HG03354 (cell line): Measurements from ENCODE around the gene COL23A1.
"Not testable (repeated sequence)": the region's sequence is repeated elsewhere in the genome, so short reads cannot be mapped to it uniquely, and the experiment has no call there.

ENCODE experiments used
- ATAC-seq: cut with Tn5 transposase; IDR thresholded peaks from one replicate; pipeline ENCODE4 v1.9.1; 2021; ENCODE audit warnings: mild to moderate bottlenecking; ENCODE audit not compliant: unreplicated experiment, poor library complexity, severe bottlenecking

COL23A1 gene

DNA sequence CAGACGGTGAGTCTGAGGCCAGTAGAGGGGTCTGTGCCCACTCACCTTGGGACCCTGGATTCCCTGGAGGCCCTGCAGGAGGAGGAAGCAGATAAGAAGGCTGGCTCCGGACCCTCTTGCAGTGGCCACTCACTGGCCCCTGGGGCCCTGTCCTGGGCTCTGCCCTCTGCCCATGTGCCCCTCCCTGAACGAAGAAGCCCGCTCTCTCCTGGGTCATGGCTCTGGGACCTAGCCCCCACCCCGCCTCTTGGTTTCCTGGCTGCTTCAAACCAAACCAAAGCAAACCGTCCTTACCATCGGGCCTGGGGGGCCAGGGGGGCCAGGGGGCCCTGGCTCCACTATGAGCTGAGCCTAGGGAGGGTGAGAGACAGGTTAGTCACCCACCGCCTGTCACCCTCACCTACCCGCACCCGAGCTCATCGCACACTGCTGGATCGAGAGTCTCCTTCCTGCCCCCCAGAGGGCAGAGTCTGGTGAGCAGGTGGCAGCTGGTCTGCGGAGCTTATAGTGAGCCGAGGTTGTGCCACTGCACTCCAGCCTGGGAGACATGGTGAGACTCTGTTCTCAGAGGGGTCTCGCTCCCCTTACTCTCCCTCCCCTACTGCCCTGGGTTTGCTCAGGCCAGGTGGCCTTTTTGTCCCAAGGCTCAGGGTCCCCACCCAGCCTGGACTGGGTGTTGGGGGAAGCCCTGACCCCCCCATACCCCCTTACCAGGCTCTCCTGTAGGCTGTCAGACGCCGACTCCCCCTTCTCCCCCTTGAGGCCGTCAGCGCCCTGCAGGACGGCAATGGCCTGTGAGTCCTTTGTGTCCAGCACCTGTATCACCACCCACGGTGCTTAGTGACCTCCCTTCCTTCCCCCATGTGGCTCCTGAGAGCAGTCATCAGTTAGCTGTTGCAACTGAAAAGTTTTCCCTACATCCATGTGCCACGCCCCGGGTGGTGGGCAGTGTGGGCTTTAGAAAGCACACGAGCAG is 342.4 kb downstream of the COL23A1 start:
- no peak for ATAC-seq

- no peak for ATAC-seq
Measured at GRCh38 chr5:178246624-178247279, 343.4 kb downstream of the COL23A1 start.

GRCh38 chr5:178245389-178245788 is 344.8 kb downstream of the COL23A1 start:
- no peak for ATAC-seq

GRCh38 chr5:178244576-178244975 is 345.6 kb downstream of the COL23A1 start:
- no peak for ATAC-seq

- ATAC-seq = no peak
Measured at GRCh38 chr5:178242416-178242815, 347.8 kb downstream of the COL23A1 start.

GRCh38 chr5:178241688-178242231 is 348.4 kb downstream of the COL23A1 start:
- no peak for ATAC-seq

DNA sequence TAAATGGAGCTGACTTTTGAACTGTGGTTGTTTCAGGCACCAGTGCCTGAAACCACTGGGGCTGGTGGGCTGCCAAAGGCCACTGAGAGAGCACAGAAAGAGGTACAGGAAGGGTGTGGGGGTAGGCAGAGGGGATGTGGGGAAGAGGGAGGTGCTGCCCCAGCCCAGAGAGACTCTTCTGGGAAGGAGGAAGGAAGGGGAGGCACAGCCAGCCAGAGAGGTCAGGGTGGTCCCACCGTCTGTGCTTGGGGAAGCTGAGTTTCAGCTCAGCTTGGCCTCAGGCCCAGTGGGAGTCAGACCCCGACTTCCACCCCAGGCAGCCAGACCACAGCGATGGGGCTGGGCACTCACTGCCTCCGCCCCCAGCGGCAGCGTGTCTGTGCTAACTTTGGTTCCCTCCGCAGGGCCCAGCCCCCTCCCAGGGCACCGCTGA is 348.9 kb downstream of the COL23A1 start:
- ATAC-seq = peak; percentile 38

DNA sequence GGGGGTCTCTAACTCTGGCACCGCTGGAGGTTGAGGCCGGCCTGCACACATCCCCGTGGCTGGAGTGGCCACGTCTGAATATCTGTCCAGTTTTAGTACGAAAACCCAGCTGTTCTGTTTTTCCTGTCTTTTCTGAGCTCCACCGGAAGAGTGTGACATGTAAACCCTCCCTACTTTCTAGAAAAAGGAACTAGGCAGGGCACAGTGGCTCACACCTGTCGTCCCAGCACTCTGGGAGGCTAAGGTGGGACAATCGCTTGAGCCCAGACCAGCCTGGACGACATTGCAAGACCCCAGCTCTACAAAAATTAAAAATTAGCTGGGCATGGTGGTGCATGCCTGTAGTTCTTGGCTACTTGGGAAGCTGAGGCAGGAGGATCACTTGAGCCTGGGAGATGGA is 349.4 kb downstream of the COL23A1 start:
- ATAC-seq = peak; percentile 42

- ATAC-seq = no peak
Measured at GRCh38 chr5:178240341-178240741, 349.9 kb downstream of the COL23A1 start.

DNA sequence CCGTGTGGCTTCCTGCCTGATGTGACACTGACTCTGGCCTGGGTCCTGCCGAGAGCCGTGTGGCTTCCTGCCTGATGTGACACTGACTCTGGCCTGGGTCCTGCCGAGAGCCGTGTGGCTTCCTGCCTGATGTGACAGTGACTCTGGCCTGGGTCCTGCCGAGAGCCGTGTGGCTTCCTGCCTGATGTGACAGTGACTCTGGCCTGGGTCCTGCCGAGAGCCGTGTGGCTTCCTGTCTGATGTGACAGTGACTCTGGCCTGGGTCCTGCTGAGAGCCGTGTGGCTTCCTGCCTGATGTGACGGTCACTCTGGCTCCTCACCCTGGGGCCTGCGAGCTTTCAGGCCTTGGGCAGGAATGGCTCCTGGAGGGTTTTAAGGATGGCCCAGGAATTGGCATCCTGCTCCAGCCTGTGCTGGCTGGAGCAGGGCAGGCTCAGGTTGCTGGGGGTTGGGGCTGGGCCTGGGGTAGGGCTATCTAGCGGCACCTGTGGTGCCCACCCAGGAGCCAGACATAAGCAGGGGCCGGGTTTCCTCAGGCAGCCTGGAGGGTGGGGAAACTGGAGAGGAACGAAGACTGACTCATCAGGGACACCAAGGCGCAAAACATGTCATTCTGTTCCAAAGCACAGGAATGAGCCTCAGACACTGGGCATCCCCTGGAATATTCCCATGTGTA is 350.4 kb downstream of the COL23A1 start:
- not testable (repeated sequence) for ATAC-seq

- ATAC-seq = no peak
Measured at GRCh38 chr5:178238711-178239592, 351.2 kb downstream of the COL23A1 start.

DNA sequence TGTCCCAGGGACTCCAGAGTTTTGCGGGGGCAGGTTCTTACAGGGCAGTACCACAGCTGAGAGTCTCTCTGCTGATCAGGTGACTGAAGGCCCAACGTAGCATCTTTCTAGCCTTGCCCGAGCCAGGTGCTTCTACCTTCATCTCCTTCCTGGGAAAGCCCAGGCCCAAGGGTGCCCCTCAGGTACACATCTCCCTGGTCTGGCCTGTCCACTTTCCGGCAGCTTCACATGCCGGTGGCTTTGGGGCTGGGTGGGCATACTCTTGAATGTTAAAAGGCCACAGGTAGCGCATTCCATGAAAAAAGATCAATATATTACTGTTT is 351.9 kb downstream of the COL23A1 start:
- no peak for ATAC-seq

- ATAC-seq = no peak
Measured at GRCh38 chr5:178237431-178238312, 352.5 kb downstream of the COL23A1 start.

GRCh38 chr5:178236679-178237078 is 353.5 kb downstream of the COL23A1 start:
- no peak for ATAC-seq

DNA sequence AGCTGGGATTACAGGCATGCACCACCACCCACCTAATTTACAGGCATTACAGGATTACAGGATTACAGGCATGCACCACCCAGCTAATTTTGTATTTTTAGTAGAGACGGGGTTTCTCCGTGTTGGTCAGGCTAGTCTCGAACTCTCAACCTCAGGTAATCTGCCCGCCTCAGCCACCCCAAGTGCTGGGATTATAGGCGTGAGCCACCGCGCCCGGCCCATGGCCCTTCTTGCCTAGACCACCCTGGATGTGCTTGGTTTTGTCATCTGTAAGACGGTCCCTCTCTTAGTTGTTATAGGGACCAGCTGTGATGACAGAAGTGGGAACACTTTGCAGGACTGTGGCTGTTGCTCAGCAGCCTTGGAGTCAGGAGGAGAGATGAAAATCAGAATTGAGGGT is 354.1 kb downstream of the COL23A1 start:
- no peak for ATAC-seq

- ATAC-seq = no peak
Measured at GRCh38 chr5:178235588-178235974, 354.6 kb downstream of the COL23A1 start.

DNA sequence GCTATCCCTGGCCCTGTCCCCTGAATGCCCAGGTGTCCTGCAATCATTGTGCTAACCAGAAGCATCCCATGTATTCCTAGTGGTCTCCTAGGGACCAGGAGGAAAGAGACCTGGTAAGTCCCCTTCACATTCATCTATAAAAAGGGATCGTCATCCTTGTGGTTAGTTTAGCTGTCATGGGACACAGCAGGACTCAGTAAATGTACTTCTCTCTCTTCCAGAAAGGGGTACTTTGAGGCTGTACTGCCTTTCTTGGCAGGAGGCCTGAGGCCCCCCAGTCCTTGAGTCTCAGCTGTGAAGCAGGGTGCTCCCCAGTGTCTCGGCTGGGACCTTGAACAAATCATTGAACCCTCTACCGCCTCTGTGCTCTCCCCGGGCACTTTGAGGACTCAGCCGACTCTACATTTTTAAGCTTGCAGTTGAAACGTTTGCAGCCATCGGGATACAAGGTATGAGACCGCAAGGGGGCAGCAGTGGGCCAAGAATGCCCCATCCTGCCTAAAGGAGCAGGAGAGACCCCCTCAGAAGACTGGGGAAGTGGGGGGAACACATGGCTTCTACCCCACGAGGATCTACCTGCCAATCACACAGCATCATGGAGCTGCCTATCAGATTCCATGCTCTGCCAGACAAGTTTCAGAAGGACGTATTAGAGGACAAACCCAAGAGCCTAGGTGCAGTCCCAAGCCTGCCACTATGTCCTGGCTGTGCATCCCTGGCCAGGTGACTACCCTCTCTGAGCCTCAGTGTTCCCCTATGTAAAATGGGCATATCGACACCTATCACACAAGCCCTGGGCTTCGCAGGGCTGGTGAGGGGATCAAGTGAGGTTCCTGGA is 355.2 kb downstream of the COL23A1 start:
- ATAC-seq = peak; percentile 32
